HAP-1 (cell line): ENCODE results near the gene NRG3.

ENCODE experiments used
- DNase-seq, 2 experiments: peaks; one replicate each; pipeline ENCODE4 v3.0.0-alpha.2; 2016 to 2020; ENCODE audit warnings: low spot score in 2 of 2
- H3K27me3 ChIP-seq: fragments of 250-450 bp; sonication (Bioruptor Pico); 2 replicates; pipeline ENCODE4 v1.5.1; 2020; ENCODE audit warnings: low read depth, mild to moderate bottlenecking, moderate library complexity
- H3K36me3 ChIP-seq: fragments of 250-450 bp; sonication (Bioruptor Pico); replicated peaks from 2 replicates; pipeline ENCODE4 v1.5.1; 2020; ENCODE audit warnings: mild to moderate bottlenecking
- H3K4me1 ChIP-seq: fragments of 250-450 bp; sonication (Bioruptor Pico); 2 replicates; pipeline ENCODE4 v1.5.1; 2020; ENCODE audit warnings: mild to moderate bottlenecking
- H3K4me3 ChIP-seq: fragments of 250-450 bp; sonication (Bioruptor Pico); 2 replicates; pipeline ENCODE4 v1.5.1; 2020; ENCODE audit warnings: mild to moderate bottlenecking, moderate library complexity
- H3K9me3 ChIP-seq: fragments of 250-450 bp; sonication (Bioruptor Pico); 2 replicates; pipeline ENCODE4 v1.5.1; 2020; ENCODE audit warnings: mild to moderate bottlenecking, moderate library complexity
- in situ Hi-C: fragments of 300-500 bp; cut with MboI; formaldehyde crosslinking; loops from 3 replicates; pipeline ENCODE4 v1.14.3; 2020; ENCODE audit warnings: low sequenced_read_pairs, inconsistent platforms, mixed read lengths

The NRG3 gene

GRCh38 chr10:82468453-82468852, 593.5 kb downstream of the NRG3 start:
- Histone ChIP-seq H3K4me1 (no peaks in the 10 kb centered on the region), H3K36me3 (no peaks in the 10 kb centered on the region), H3K4me3 (no peak overlapping the region), H3K27me3 (no peaks in the 10 kb centered on the region), H3K9me3 (no peaks in the 10 kb centered on the region)
- in situ Hi-C loops = no loop called here
- no peak for DNase-seq

- Histone ChIP-seq H3K4me1 (no peaks in the 10 kb centered on the region), H3K4me3 (no peak overlapping the region), H3K36me3 (no peaks in the 10 kb centered on the region), H3K27me3 (no peaks in the 10 kb centered on the region), H3K9me3 (no peaks in the 10 kb centered on the region)
- in situ Hi-C loops = no loop called here
- DNase-seq = no peak
Observed at GRCh38 chr10:82472406-82473335, 597.7 kb downstream of the NRG3 start.

GRCh38 chr10:82477776-82478175, 602.8 kb downstream of the NRG3 start:
- no peaks in the 10 kb centered on the region for H3K27me3 ChIP-seq
- no peaks in the 10 kb centered on the region for H3K4me1 ChIP-seq
- H3K9me3 ChIP-seq = no peaks in the 10 kb centered on the region
- H3K36me3 ChIP-seq = no peaks in the 10 kb centered on the region
- in situ Hi-C loops = no loop called here
- no peak overlapping the region for H3K4me3 ChIP-seq
- no peak for DNase-seq

- Histone ChIP-seq H3K9me3 (no peaks in the 10 kb centered on the region), H3K27me3 (no peaks in the 10 kb centered on the region), H3K4me3 (no peak overlapping the region), H3K36me3 (no peaks in the 10 kb centered on the region), H3K4me1 (no peaks in the 10 kb centered on the region)
- DNase-seq = no peak
- in situ Hi-C loops = no loop called here
Observed at GRCh38 chr10:82492647-82493046, 617.7 kb downstream of the NRG3 start.

DNA sequence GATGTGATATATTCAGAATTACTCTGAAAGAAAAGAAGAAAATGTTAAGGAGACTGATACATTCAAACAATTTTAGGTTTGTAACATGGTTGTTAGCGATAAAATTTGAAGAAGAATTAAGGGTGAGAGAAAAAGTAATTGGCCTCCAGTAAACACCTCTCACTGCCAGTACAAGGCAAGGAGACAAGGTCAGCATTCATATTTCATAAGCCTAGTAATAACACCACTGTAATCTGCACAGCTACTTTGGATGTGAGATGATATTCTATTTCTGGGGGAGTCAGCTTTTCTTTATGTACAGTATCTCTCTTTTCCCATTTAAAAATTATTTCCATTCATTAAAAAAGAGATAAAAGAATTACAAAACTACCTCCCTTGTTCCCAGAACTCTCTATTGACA, 621.1 kb downstream of the NRG3 start:
- Histone ChIP-seq H3K27me3 (no peaks in the 10 kb centered on the region), H3K9me3 (no peaks in the 10 kb centered on the region), H3K4me3 (no peak overlapping the region), H3K4me1 (no peaks in the 10 kb centered on the region), H3K36me3 (no peaks in the 10 kb centered on the region)
- DNase-seq = no peak
- in situ Hi-C loops = no loop called here

DNA sequence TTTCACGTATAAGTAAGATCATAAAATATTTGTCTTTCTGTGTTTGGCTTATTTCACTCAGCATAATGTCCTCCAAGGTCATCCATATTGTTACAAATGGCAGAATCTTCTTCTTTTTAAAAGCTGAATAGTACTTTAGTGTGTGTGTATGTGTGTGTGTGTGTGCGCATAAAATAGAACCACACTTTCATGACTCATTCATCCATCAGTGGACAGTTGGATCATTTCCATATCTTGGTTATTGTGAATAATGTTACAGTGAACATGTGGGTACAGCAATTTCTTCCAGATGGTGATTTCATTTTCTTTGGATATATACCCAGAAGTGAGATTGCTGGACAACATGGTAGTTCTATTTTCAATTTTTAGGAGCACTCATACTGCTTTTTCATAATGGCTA, 622.4 kb downstream of the NRG3 start:
- in situ Hi-C loops = no loop called here
- Histone ChIP-seq H3K4me3 (no peak overlapping the region), H3K4me1 (no peaks in the 10 kb centered on the region), H3K36me3 (no peaks in the 10 kb centered on the region), H3K9me3 (no peaks in the 10 kb centered on the region), H3K27me3 (no peaks in the 10 kb centered on the region)
- DNase-seq = no peak

GRCh38 chr10:82498976-82499375, 624.0 kb downstream of the NRG3 start:
- in situ Hi-C loops = no loop called here
- H3K9me3 ChIP-seq = no peaks in the 10 kb centered on the region
- DNase-seq = no peak
- no peak overlapping the region for H3K4me3 ChIP-seq
- H3K36me3 ChIP-seq = no peaks in the 10 kb centered on the region
- no peaks in the 10 kb centered on the region for H3K27me3 ChIP-seq
- no peaks in the 10 kb centered on the region for H3K4me1 ChIP-seq

GRCh38 chr10:82505009-82505408, 630.0 kb downstream of the NRG3 start:
- H3K4me3 ChIP-seq = no peak overlapping the region
- H3K9me3 ChIP-seq = no peaks in the 10 kb centered on the region
- H3K4me1 ChIP-seq = no peaks in the 10 kb centered on the region
- no peaks in the 10 kb centered on the region for H3K27me3 ChIP-seq
- no peaks in the 10 kb centered on the region for H3K36me3 ChIP-seq
- in situ Hi-C loops = no loop called here
- no peak for DNase-seq

- Histone ChIP-seq H3K9me3 (no peaks in the 10 kb centered on the region), H3K27me3 (no peaks in the 10 kb centered on the region), H3K36me3 (no peaks in the 10 kb centered on the region), H3K4me3 (no peak overlapping the region), H3K4me1 (no peaks in the 10 kb centered on the region)
- in situ Hi-C loops = no loop called here
- DNase-seq = no peak
Observed at GRCh38 chr10:82506680-82507376, 631.8 kb downstream of the NRG3 start.

DNA sequence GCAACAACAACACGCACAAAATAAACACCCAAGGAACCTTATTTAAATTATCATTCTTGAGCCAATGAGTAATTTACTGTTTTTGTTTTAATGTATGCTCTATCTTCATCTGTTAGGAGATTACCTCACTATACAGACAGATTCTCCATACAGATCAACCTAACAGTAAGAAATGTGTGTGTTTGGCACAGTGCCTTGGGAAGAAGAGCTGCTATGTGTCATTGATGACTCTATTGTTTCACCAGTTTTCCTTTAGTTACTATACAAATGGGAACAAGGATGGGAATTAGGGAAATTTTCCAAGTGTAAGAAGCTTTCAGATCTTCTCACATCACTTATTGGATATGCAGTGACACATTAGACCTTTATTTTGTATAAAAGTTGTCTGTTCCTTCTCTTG, 640.3 kb downstream of the NRG3 start:
- in situ Hi-C loops = no loop called here
- Histone ChIP-seq H3K9me3 (no peaks in the 10 kb centered on the region), H3K27me3 (no peaks in the 10 kb centered on the region), H3K36me3 (no peaks in the 10 kb centered on the region), H3K4me1 (no peaks in the 10 kb centered on the region), H3K4me3 (no peak overlapping the region)
- DNase-seq = no peak

DNA sequence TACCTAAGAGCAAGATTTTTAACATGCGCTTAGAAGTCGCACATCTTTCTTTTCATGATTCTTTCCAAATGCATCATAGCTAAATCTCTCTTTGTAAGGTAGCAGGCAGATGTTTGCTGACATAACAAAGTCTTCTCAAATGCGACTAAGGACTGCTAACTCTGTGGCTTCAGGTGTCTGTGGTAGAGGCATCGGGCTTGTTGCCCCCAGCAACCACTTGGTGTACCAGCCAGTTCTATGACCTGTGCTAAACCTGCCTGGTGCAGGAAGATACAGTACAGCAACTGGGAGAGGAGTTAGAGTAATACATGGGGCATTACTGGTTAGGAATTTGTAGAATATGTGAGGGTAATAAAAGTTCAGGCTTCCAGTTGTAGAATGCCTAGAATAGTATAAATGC, 654.1 kb downstream of the NRG3 start:
- no peaks in the 10 kb centered on the region for H3K9me3 ChIP-seq
- in situ Hi-C loops = no loop called here
- DNase-seq = no peak
- no peak overlapping the region for H3K4me3 ChIP-seq
- no peaks in the 10 kb centered on the region for H3K36me3 ChIP-seq
- H3K4me1 ChIP-seq = no peaks in the 10 kb centered on the region
- no peaks in the 10 kb centered on the region for H3K27me3 ChIP-seq

- Histone ChIP-seq H3K36me3 (no peaks in the 10 kb centered on the region), H3K4me3 (no peak overlapping the region), H3K4me1 (no peaks in the 10 kb centered on the region), H3K27me3 (no peaks in the 10 kb centered on the region), H3K9me3 (0 out of 2 replicates have a peak, but pooled peaks cover 2% of the 10 kb centered on the region)
- no peak for DNase-seq
- in situ Hi-C loops = no loop called here
Observed at GRCh38 chr10:82535457-82535856, 660.5 kb downstream of the NRG3 start.

DNA sequence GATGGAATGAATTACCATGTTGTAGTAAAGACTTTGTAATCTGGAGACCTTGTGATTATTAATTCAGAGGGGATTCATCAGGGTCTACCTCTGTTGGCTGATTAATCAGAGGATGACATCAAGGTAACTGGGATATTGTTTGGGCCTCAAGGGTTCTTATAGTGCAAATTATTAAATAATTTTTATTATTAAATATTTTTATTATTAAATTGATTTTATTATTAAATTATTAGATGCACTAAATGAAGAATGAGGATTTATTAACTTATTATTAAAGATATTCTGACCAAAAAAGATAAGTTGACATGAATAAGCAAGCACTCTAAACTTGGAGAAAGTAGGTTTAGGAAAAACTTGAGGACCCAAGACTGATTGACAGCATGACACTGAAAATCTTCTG, 661.7 kb downstream of the NRG3 start:
- in situ Hi-C loops = no loop called here
- Histone ChIP-seq H3K36me3 (no peaks in the 10 kb centered on the region), H3K4me3 (no peak overlapping the region), H3K4me1 (no peaks in the 10 kb centered on the region), H3K9me3 (0 out of 2 replicates have a peak, but pooled peaks cover 2% of the 10 kb centered on the region), H3K27me3 (no peaks in the 10 kb centered on the region)
- no peak for DNase-seq

GRCh38 chr10:82538272-82538671, 663.3 kb downstream of the NRG3 start:
- Histone ChIP-seq H3K36me3 (no peaks in the 10 kb centered on the region), H3K27me3 (no peaks in the 10 kb centered on the region), H3K4me3 (no peak overlapping the region), H3K4me1 (no peaks in the 10 kb centered on the region), H3K9me3 (0 out of 2 replicates have a peak, but pooled peaks cover 2% of the 10 kb centered on the region)
- in situ Hi-C loops = no loop called here
- DNase-seq = no peak
